Loucy (cell line): ENCODE data around the gene PARVB.

Source experiments
- EZH2phosphoT487 ChIP-seq: fragments of 200-600 bp; IDR thresholded peaks from 2 replicates; pipeline ENCODE4 v1.6.1; 2018; ENCODE audit warnings: antibody characterized with exemption, mild to moderate bottlenecking, moderate library complexity, borderline replicate concordance
- TF ChIP-seq, protein P1 (sequence below): fragments of 200-600 bp; sonication (generic); conservative IDR thresholded peaks from 2 replicates; pipeline ENCODE4 v1.5.1; 2014; ENCODE audit warnings: mild to moderate bottlenecking, antibody characterized with exemption, low read length

DNA sequence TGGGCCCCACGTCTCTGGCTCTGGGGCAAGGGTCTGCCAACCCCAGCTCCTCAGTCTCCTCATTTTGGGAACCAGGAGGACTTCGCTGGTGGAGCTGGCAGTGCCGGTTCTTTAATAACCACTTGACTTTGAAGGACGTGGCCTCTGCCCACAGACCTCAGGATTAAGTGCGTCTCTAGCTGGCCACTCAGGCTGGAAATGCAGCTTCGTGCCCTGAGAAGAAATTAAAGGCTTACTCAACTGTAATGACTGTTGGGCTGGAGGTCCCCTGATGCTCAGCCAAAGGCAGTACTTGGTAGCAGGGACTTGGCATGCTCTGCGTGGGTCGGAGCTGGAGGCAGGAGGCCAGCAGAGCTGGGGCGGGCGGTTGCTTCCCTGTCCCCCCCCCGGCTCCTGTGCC, 139.9 kb downstream of the PARVB start:
- TF ChIP-seq, protein P1, sequence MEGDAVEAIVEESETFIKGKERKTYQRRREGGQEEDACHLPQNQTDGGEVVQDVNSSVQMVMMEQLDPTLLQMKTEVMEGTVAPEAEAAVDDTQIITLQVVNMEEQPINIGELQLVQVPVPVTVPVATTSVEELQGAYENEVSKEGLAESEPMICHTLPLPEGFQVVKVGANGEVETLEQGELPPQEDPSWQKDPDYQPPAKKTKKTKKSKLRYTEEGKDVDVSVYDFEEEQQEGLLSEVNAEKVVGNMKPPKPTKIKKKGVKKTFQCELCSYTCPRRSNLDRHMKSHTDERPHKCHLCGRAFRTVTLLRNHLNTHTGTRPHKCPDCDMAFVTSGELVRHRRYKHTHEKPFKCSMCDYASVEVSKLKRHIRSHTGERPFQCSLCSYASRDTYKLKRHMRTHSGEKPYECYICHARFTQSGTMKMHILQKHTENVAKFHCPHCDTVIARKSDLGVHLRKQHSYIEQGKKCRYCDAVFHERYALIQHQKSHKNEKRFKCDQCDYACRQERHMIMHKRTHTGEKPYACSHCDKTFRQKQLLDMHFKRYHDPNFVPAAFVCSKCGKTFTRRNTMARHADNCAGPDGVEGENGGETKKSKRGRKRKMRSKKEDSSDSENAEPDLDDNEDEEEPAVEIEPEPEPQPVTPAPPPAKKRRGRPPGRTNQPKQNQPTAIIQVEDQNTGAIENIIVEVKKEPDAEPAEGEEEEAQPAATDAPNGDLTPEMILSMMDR = no peak
- no peak for TF ChIP-seq EZH2phosphoT487
